GM10266 (cell line): ENCODE data around the gene KCNG4.

ENCODE experiments used
- DNase-seq: peaks from one replicate; pipeline ENCODE4 v3.0.0; 2012; ENCODE audit errors: extremely low spot score
- TF ChIP-seq, protein P1 (sequence below): IDR thresholded peaks from 2 replicates; pipeline ENCODE4 v1.5.1; 2012; ENCODE audit warnings: mild to moderate bottlenecking, low read depth; ENCODE audit not compliant: control insufficient read depth, insufficient read depth; ENCODE audit errors: missing control alignments

KCNG4 gene

DNA sequence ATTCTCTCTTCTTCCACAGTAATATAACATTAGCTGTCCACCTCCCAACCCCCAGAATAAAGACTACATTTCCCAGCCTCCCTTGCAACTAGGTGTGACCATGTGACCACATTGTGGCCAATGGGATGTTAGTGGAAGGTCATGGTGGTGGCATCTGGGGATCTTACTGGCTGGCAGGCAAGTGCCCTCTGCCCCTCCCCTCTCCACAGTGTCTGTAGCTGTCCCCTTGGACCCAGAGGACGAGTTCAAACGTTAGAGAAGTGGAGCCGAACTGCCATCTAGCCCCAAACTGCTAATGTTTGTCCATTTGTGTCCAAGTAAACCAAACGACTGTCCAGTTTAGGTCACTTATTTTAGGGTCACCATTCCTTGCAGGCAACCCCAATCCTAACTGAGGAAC is 26.6 kb upstream of the KCNG4 start:
- DNase-seq, result peak; percentile 52
- TF ChIP-seq, protein P1, sequence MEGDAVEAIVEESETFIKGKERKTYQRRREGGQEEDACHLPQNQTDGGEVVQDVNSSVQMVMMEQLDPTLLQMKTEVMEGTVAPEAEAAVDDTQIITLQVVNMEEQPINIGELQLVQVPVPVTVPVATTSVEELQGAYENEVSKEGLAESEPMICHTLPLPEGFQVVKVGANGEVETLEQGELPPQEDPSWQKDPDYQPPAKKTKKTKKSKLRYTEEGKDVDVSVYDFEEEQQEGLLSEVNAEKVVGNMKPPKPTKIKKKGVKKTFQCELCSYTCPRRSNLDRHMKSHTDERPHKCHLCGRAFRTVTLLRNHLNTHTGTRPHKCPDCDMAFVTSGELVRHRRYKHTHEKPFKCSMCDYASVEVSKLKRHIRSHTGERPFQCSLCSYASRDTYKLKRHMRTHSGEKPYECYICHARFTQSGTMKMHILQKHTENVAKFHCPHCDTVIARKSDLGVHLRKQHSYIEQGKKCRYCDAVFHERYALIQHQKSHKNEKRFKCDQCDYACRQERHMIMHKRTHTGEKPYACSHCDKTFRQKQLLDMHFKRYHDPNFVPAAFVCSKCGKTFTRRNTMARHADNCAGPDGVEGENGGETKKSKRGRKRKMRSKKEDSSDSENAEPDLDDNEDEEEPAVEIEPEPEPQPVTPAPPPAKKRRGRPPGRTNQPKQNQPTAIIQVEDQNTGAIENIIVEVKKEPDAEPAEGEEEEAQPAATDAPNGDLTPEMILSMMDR, result no peak

DNA sequence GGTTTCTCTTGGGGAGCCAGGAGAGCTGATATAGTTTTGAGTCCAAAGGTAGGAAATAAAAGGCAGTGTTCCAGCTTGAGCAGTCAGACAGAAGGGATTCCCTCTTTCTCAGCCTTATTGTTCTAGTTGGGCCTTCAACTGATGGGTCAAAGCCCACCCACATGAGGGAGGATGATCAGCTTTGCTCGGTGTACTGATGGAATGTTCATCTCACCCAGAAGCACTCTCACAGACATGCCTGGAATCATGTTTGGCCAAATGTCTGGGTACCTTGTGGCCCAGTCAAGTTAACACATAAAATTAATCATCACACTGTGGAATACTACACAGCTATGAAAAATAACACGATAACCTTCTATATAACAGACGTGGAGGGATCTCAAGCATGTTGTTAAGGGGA is 23.1 kb upstream of the KCNG4 start:
- DNase-seq, result no peak
- TF ChIP-seq, protein P1, result no peak

DNA sequence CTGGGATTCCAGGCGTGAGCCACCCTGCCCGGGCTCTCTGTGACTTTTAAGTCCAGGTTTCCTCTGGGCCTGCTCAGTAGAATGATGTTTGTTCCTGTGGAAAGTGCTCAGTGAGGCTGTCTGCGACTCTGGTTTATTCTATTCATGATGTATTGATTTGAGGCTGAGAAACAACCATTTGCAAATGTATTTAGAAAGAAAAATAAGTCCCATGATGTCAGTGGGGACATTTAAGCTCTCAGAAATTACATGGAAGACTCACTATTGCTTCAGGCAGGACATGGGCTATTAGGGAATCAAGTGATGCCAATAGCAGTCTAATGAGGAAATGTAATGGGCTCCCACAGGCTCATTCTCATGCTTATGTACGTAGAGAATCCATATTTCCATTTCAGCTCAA is 22.2 kb upstream of the KCNG4 start:
- no peak for DNase-seq
- TF ChIP-seq, protein P1, result no peak

DNA sequence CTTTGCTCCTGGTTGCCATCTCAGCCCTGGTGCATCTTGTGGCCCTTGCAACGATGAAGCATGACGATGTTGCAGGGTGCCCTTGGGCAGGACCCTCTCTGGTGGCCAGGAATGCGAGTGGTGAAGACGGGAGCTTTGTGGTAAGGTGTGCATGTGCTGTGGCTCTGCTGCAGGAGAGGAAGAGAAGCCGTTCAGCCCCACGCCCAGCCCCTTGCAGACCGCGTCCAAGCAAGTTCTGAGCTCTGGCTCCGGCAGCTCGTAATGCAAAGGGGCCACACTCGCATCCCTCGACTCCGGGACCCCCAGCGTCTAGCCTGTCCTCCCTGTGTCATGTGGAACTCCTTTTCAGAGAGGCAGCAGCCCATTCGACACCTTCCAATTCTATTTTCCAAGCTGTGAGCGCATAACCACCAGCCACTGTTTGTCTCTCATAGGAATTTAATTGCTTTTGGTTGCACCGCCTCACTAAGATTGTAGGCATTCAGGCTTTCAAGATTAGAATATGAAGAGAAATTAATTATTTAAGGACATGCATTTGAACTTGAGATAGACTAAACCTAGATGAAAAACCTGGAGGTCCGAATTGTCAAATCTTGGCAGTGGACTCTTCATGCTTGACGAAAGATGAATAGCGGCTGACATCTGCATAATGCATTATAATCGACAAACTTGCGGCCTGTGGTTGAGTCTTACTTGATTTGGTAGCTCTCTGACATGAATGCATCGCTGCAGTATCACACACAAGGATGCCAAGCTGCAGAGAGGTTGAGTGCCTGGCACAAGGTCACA is 21.1 kb upstream of the KCNG4 start:
- TF ChIP-seq, protein P1, result no peak
- no peak for DNase-seq

DNA sequence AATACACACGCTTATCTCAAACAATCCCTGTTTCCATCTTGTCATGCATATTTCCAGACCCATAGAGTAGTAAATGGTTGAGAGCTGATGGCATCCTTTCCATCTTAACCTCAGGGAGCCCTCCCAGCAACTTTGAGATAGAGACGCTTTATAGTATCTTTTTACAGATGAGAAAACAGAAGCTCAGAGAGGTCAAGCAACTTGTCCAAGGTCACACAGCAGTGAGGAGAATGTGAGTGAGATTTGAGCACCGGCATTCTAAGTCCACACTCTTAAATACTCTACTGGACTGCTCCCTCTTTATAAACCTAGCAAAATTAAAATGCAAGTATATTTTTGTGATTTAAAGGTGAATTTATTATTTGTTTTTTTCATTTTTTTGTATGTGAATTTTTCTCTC is 19.9 kb upstream of the KCNG4 start:
- no peak for DNase-seq
- TF ChIP-seq, protein P1, result no peak

DNA sequence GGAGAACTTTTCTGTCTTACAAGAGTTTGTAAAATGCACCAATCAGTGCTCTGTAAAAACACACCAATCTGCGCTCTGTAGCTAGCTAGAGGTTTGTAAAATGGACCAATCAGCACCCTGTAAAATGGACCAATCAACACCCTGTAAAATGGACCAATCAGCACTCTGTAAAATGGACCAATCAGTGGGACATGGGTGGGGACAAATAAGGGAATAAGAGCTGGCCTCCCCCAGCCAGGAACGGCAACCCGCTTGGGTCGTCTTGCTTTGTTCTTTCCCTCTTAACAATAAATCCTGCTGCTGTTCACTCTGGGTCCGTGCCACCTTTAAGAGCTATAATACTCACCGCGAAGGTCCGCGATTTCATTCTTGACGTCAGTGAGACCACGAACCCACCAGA is 18.5 kb upstream of the KCNG4 start:
- TF ChIP-seq, protein P1, result no peak
- no peak for DNase-seq

DNA sequence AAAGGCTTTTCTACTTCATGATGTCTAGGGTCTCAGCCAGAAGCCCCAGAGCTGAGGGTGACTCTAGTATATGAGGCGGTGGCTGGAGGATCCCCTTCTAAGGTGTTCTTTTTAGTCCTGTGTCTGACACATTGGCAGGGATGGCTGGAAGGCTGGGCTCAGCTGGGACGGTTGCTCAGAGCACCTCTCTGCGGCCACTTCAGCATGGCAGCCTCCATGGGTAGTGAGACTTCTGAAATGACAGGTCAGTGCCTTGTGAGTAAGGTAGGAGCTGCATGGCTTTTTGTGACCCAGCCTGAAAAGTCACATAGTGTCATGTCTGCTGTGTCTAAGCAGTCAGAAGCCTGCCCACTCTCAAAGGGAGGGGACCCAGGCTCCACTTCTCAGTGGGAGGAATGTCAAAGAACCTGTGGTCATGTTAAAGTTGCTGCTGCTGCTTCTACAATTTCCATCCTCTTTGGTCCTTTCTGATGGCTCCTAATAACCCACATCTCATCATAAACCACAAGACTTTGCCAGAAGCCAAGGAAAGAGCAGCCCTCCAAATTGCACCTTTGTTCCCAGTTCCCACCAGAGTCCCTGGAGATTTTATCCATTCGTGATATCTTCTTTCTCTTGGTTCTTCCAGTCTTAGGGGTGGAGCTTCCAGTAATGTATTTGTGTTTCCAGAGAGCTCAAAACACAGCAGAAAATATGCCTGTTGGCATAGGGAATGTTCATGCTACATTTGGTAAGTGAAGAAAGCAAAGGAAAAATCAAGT is 15.4 kb upstream of the KCNG4 start:
- no peak for DNase-seq
- TF ChIP-seq, protein P1, result no peak
